Measurements from ENCODE around the gene GSG1.
A peak's percentile ranks its signal among the peaks of the same experiment; 100 is the strongest.

The GSG1 gene

GRCh38 chr12:13119826-13120225 lies 16.4 kb upstream of the GSG1 start:
- DNase-seq, result no peak

GRCh38 chr12:13117029-13117428 lies 13.6 kb upstream of the GSG1 start:
- no peak for DNase-seq

GRCh38 chr12:13116259-13116658 lies 12.8 kb upstream of the GSG1 start:
- no peak for DNase-seq

GRCh38 chr12:13114251-13115052 lies 11.0 kb upstream of the GSG1 start:
- no peak for DNase-seq

GRCh38 chr12:13112968-13113367 lies 9.5 kb upstream of the GSG1 start:
- DNase-seq, result no peak

GRCh38 chr12:13106666-13107065 lies 3.2 kb upstream of the GSG1 start:
- DNase-seq, result no peak

GRCh38 chr12:13105781-13106180 lies 2.3 kb upstream of the GSG1 start:
- DNase-seq, result no peak

GRCh38 chr12:13104409-13104808 lies 942 bp upstream of the GSG1 start:
- no peak for DNase-seq

- no peak for DNase-seq
Observed at GRCh38 chr12:13102461-13103195, 839 bp downstream of the GSG1 start.

GRCh38 chr12:13101821-13102375 lies 1.6 kb downstream of the GSG1 start:
- peak; percentile 58 for DNase-seq

- peak; percentile 87 for DNase-seq
Observed at GRCh38 chr12:13100882-13101769, 2.3 kb downstream of the GSG1 start.

- DNase-seq, result no peak
Observed at GRCh38 chr12:13100605-13100881, 2.9 kb downstream of the GSG1 start.

- no peak for DNase-seq
Observed at GRCh38 chr12:13099844-13100604, 3.4 kb downstream of the GSG1 start.

- DNase-seq, result no peak
Observed at GRCh38 chr12:13099066-13099843, 4.2 kb downstream of the GSG1 start.

GRCh38 chr12:13097491-13098011 lies 5.9 kb downstream of the GSG1 start:
- no peak for DNase-seq

GRCh38 chr12:13095266-13095995 lies 8.0 kb downstream of the GSG1 start:
- DNase-seq, result no peak

GRCh38 chr12:13094367-13094766 lies 9.1 kb downstream of the GSG1 start:
- no peak for DNase-seq

- no peak for DNase-seq
Observed at GRCh38 chr12:13093848-13094220, 9.6 kb downstream of the GSG1 start.

GRCh38 chr12:13093191-13093847 lies 10.1 kb downstream of the GSG1 start:
- DNase-seq, result no peak

- no peak for DNase-seq
Observed at GRCh38 chr12:13091832-13092231, 11.6 kb downstream of the GSG1 start.
